Measurements from ENCODE around the gene CCDC88B.

CCDC88B gene, protein sequence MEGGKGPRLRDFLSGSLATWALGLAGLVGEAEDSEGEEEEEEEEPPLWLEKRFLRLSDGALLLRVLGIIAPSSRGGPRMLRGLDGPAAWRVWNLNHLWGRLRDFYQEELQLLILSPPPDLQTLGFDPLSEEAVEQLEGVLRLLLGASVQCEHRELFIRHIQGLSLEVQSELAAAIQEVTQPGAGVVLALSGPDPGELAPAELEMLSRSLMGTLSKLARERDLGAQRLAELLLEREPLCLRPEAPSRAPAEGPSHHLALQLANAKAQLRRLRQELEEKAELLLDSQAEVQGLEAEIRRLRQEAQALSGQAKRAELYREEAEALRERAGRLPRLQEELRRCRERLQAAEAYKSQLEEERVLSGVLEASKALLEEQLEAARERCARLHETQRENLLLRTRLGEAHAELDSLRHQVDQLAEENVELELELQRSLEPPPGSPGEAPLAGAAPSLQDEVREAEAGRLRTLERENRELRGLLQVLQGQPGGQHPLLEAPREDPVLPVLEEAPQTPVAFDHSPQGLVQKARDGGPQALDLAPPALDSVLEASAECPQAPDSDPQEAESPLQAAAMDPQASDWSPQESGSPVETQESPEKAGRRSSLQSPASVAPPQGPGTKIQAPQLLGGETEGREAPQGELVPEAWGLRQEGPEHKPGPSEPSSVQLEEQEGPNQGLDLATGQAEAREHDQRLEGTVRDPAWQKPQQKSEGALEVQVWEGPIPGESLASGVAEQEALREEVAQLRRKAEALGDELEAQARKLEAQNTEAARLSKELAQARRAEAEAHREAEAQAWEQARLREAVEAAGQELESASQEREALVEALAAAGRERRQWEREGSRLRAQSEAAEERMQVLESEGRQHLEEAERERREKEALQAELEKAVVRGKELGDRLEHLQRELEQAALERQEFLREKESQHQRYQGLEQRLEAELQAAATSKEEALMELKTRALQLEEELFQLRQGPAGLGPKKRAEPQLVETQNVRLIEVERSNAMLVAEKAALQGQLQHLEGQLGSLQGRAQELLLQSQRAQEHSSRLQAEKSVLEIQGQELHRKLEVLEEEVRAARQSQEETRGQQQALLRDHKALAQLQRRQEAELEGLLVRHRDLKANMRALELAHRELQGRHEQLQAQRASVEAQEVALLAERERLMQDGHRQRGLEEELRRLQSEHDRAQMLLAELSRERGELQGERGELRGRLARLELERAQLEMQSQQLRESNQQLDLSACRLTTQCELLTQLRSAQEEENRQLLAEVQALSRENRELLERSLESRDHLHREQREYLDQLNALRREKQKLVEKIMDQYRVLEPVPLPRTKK (N-terminal part only)

DNA sequence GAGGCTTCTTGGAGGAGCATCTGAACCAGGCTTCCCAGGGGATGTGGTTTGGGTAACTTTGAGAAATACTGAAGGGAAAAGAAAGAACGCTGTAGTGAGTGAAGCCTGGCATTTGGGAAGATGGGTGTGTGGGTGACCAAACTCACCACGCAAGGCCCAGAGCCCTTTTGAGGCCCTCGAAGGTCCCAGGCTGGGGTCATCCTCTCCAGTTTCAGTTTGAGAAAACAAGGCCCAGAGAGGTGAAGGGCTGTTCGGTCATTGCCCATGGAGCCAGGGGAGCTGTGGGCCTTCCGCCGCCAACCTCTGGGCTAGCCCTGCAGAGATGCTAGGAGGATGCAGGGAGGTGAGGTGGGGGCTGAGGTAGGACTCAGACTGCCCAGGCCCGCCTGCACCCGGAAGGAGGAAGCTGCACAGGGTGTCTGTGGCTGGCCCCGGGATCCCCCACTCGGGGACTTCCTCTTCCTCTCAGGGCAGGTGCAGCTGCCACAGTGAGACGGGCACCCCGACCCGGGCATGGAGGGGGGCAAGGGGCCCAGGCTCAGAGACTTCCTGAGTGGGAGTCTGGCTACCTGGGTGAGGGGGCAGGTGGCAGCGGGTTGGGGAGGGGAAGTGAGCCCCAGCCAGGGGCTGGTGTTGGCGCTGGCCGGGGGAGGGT, at the start of gene CCDC88B:
TSS of gene CCDC88B (plus strand) at position 451 of the 655 bp plus-strand sequence. CDS start at position 514, 63 bp downstream.
- peak; percentile 84 for DNase-seq

DNA sequence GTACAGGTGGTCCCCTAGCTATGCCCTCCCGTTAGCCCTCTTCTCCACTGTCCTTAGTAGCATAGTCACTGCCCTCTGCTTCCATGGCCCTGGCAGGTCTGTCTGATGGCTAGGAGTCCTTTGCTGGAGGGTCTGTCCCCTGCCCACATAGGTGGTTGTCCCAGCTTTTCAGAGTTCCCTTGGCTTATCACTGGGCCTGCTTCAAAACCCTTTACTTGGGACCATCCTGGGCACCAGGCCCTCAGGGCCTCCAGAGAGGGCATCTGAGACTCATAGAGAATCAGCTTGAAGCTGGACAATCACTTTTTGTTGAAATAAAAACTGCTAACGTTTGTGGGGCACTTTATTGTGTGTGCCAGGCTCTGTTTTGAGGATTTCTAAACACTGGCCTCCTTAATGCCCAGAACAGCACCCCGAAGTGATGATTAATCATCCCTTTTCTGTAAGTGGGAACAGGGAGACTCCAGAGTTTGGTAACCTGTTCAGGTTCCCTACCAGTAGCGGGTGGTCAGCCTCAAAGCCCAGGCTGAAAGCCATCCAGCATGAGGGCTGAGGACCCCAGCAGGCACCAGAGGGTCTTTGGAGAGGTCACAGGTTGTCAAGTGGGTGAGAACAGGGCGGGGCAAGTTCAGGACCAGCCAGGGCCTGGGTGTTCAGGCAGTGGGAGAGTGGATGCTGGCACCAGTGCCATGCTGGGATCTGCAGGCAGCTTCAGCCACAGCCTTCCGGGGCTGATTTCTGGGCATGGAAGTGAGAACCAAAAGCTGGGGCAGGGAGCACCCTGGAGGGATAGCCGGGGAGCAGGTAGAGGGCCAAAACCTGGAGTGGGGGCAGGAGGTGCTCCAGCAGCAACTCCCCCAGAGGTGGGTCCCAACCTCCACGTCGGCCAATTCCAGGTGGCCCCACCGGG, 49.4 kb upstream of the CCDC88B start:
- no peak for DNase-seq

DNA sequence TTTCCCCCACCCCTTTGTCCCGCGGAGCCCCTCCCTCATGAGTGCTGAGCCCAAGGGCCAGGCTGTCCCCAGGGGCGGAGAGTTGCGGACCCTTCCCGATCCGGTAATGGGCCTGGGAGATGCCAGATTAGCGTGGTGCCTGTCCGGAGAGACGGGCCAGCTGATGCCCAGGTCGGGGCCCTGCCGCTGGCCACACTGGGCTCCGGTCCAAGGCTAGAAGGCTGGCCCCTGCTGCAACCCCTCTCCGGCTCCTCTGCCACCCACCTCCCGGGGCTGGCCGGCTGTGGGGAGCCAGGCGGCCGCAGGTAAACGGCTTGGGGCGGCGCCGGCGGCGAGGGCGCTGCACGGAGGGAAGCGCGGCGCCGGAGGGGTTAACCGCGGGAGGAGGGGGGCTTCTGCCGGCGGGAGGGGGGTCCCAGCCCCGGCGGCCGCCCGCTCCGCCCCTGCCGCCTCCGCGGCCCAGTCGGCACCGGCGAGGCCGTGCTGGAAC, 48.7 kb upstream of the CCDC88B start, which contains the start of gene KCNK4:
TSS of gene KCNK4 (plus strand) at position 41 of the 490 bp plus-strand sequence. CDS start 1,717 bp downstream, outside the sequence.
- DNase-seq: no peak

DNA sequence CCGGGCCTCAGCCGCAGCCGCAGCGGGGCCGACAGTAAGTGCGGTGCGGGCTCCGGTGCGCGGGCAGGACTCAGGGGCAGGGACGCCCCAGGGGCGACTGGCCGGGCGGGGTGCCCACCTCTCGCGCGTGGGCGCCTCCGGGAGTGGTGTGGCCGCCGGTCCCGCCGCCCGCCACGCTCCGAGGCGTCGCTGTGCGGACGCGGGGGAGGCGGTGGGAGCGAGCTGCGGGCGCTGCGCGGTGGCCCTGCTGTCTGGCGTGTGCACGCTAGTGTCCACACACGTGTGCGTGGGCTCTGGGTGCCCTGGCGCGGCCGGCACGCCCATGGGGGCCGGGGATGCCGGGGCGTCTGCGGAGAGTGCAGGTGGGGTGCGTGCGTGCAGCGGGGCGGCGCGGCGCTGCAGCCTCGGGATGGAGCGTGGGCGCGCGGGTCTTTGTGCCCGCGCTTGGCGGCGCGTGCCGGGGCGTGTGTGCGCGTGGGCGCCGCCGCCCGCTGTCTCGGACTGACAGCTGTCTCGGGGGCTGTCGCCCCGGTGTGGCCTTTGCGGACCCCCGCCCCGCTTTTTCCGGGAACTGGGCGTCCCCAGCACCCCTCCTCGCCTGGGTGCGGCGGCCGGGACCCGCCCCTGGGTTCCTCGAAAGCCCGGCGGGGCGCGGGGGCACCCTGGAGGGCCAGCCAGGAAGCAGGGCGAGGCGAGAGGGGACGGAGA, 48.1 kb upstream of the CCDC88B start:
- DNase-seq: peak; percentile 22

DNA sequence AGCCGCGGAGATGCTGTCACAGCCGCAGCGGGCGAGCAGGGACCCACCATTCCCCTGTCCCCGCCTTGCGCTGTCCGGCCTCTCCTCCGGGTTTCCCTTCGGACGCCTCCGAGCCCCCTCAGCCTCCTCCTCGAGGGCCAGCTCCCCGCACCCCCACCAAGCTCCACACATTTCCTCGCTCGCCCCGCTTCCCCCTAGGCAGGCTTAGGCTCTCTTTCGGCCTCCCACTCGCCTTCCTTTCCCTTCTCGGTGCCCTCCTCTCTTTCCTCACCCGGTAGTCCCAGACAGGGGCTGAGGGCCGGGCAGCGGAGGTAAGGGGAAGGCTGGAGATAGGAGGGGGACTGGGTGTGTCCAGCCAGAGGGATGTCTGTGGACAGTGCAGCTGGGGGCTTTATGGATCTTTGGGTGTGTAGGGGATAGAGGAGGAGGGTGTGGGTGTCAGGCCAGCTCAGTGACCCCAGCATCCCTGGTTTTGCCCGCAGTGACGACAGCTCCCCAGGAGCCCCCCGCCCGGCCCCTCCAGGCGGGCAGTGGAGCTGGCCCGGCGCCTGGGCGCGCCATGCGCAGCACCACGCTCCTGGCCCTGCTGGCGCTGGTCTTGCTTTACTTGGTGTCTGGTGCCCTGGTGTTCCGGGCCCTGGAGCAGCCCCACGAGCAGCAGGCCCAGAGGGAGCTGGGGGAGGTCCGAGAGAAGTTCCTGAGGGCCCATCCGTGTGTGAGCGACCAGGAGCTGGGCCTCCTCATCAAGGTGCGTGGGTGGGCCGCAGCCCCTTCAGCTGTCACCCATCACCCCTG, 47.3 kb upstream of the CCDC88B start:
- DNase-seq: no peak

DNA sequence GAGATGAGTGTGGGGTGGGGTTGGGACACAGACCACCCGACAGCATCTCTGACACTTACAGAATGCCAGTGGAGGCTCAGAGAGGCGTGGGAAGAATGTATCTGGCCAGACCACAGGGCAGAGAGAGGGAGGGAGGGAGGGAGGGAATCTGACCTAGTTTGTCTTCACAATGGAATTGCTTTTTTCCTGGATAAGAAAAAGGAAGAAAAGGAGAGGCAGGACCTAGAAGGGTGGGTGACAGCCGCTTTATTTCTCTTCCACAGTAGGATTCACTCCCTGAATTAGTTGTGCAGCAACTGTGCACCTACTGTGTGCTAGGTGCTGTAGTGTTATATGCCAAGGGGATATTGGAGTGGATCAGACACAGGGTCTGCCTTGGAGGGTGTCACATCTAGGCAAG, 45.2 kb upstream of the CCDC88B start:
- no peak for DNase-seq

DNA sequence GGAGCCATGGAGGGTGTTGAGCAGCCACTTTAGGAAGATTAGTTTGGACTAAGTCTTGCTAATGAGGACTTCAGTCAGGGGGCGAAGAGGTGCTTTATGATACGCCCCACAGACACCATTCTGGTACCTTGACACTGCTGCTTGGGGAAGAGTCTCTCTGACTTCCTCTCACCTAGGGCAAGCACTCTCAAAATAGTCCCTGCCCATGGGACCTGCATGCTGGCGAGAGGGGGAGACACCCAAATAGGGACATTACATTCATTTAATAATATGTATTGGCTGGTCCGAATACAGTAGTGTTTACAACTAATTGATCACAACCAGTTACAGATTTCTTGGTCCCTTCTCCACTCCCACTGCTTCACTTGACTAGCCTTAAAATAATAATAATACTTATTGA, 44.2 kb upstream of the CCDC88B start:
- no peak for DNase-seq

DNA sequence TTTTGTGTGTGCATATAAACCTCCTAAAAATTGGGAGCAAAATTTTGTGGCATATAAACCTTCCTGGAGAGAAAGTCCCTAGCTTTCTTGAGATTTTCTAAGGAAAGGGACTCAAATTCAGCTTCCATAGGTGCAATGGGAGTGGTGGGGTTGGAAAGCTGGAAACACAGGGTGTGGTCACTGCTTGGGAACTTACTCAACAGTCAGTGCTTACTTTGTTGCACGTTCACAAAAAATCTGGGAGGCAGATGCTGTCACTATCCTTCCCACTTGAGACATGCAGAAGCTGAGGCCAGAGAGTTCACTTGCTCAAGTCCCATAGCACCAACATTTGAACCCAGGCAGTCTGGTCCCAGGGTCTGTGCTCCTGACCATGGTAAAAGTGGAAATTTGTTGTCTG, 43.8 kb upstream of the CCDC88B start:
- no peak for DNase-seq

DNA sequence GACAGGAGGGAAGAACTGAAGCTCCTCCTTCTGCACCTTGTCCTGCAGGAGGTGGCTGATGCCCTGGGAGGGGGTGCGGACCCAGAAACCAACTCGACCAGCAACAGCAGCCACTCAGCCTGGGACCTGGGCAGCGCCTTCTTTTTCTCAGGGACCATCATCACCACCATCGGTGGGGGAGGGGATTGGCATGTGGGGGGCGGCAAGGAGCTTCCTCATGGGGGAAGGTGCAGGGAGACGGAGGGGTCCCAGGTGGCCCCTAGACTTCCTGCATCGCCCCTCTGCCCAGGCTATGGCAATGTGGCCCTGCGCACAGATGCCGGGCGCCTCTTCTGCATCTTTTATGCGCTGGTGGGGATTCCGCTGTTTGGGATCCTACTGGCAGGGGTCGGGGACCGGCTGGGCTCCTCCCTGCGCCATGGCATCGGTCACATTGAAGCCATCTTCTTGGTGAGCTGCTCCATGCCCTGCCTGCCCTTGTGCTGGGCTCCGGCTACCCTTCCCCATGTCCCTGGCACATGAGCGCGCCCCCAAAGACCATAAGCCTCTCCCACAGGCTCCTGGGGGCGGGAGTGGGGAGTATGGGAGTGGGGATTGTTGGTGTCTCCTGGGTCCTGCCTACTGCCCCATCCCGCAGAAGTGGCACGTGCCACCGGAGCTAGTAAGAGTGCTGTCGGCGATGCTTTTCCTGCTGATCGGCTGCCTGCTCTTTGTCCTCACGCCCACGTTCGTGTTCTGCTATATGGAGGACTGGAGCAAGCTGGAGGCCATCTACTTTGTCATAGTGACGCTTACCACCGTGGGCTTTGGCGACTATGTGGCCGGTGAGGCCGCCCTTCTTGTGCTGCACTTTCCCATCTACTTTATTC, 42.9 kb upstream of the CCDC88B start:
- no peak for DNase-seq

DNA sequence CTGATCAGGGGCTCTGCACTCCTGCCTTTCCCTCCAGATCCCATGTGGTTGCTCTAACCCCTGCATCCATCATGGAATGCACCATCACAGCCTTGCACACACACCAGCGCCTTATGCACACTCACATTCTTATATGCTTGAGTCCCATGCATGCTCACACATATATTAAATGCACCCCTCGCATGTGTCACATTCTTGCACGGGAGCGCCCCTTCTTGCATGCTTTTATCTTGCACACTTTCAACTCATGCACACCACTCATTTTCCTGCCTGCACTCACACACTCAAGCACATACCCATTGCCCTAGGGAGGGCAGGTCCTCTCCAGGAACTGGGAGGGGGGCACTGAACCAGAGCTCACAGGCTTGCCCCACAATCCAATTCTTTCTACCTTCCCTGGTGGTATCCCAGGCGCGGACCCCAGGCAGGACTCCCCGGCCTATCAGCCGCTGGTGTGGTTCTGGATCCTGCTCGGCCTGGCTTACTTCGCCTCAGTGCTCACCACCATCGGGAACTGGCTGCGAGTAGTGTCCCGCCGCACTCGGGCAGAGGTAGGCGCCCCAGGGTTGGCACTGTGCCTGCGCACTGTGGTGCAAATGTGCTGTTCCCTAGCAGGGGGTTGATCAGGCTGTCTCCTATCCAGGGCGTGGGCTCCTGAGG, 42.2 kb upstream of the CCDC88B start:
- DNase-seq: no peak

DNA sequence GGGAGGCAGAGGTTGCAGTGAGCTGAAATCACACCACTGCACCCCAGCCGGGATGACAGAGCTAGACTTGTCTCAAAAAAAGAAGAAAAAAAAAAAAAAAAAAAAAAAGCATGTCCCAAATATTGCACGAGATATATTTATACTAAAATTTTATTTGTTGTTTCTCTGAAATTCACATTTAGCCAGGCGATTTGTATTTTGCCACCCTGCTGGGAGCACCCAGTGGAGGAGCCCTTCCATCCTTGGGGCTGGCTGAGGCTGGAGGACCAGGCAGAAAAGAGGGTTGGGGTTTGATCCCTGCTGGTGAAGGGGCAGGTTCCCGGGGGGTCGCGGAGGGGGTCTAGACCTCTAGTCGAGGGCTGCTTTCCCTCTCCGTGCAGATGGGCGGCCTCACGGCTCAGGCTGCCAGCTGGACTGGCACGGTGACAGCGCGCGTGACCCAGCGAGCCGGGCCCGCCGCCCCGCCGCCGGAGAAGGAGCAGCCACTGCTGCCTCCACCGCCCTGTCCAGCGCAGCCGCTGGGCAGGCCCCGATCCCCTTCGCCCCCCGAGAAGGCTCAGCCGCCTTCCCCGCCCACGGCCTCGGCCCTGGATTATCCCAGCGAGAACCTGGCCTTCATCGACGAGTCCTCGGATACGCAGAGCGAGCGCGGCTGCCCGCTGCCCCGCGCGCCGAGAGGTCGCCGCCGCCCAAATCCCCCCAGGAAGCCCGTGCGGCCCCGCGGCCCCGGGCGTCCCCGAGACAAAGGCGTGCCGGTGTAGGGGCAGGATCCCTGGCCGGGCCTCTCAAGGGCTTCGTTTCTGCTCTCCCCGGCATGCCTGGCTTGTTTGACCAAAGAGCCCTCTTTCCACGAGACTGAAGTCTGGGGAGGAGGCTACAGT, 40.8 kb upstream of the CCDC88B start:
- no peak for DNase-seq

DNA sequence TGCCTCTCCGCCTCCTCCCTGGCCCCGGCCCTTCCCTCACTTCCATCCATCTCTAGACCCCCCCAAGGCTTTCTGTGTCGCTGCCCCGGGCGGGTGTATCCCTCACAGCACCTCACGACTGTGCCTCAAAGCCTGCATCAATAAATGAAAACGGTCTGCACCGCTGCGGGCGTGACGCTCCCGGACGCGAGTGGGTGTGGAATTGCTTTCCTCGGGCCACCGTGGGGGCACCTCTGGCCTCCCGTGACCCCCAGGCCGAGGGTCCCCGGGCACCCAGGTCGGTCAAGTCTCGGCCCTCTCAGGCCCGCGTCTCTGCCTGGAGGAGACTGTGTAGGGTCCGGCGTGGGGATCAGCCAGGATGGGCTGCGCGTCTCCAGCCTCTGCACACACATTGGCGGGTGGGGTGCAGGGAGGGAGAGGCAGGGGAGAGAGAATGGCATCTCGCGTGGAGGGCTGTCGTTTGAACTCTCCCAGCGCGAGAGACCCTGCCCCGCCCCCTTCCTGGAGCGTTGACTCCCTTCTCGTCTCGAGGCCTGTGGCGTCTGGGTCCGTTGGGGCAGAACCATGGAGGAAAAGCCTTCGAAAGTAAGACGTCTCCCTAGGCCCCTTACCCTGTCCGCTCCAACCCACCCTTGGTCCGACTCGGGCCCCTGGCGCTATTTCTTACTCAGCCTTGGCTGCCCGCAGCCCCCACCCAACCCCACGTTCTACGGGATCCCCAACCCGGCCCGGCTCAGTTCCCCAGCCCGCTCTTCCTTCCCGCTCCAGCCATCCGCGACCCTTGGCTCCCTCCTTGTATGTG, 40.0 kb upstream of the CCDC88B start, which contains the start of gene CATSPERZ:
TSS of gene CATSPERZ (plus strand) at position 512 of the 802 bp plus-strand sequence. CDS start at position 565, 53 bp downstream.
- peak; percentile 26 for DNase-seq

DNA sequence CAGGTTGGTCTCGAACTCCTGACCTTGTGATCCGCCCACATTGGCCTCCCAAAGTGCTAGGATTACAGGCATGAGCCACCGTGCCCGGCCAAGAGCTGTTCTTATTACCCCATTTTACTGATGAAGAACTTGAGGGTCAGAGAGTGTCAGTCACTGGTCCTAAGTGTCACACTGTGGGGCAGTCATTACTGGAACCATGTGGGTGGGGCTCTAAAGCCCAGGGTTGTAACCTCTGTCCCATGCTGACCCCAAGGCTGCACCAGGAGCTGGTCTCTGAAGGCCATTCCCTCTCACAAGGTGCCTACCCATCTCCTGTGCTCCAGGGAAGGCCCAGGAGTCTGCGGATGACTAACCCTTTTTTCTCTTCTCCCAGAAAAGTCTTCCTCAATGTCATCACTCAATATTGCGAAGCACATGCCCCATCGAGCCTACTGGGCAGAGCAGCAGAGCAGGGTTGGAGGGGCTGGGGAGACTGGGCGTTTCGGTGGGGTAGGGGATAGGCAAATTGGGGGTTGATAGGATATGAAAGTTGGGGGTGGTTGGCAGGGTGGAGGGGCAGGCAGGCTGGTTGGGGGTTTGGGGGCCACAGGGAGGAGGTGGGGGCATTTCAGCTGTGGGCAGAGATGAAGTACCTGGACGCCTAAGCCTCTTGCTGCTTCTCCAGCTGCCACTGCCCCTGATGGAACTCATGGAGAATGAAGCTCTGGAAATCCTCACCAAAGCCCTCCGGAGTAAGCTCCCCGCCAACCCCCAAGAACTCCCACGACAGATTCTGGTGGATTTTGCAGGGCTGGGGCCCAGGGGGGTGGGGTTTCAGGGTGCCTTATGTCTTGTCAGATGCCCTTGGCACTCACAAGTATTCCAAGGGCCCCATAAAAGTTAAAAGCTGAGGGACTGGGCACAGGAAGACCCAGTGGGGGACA, 36.6 kb upstream of the CCDC88B start:
- no peak for DNase-seq

DNA sequence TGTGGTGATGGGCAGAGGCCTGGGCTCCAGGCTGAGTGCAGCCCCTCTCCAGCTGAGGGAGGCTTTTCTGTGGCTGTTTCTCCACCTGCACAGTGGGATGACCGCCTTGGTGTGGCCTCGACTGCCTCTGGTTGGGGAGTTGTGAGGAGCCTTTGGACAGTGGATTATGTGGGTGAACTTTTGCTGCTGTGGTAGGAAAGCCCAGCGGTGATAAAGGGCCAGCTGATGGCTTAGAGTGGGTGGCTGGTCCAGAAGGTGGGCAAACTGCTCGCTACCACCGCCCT, 36.0 kb upstream of the CCDC88B start:
- no peak for DNase-seq
